HL-60/S4 treated with phorbol 12-myristate 13-acetate at 8.2 ng/mL for 4 days and 3 days (cell line): ENCODE measurements around the gene CCDC18.
"Not testable (repeated sequence)": the region's sequence is repeated elsewhere in the genome, so short reads cannot be mapped to it uniquely, and the experiment has no call there.

ENCODE experiments used
- in situ Hi-C: fragments of 300-500 bp; cut with MboI; formaldehyde crosslinking; loops from 2 replicates; pipeline ENCODE4 v1.15.0; 2022; ENCODE audit warnings: low sequenced_read_pairs

CCDC18 gene, protein sequence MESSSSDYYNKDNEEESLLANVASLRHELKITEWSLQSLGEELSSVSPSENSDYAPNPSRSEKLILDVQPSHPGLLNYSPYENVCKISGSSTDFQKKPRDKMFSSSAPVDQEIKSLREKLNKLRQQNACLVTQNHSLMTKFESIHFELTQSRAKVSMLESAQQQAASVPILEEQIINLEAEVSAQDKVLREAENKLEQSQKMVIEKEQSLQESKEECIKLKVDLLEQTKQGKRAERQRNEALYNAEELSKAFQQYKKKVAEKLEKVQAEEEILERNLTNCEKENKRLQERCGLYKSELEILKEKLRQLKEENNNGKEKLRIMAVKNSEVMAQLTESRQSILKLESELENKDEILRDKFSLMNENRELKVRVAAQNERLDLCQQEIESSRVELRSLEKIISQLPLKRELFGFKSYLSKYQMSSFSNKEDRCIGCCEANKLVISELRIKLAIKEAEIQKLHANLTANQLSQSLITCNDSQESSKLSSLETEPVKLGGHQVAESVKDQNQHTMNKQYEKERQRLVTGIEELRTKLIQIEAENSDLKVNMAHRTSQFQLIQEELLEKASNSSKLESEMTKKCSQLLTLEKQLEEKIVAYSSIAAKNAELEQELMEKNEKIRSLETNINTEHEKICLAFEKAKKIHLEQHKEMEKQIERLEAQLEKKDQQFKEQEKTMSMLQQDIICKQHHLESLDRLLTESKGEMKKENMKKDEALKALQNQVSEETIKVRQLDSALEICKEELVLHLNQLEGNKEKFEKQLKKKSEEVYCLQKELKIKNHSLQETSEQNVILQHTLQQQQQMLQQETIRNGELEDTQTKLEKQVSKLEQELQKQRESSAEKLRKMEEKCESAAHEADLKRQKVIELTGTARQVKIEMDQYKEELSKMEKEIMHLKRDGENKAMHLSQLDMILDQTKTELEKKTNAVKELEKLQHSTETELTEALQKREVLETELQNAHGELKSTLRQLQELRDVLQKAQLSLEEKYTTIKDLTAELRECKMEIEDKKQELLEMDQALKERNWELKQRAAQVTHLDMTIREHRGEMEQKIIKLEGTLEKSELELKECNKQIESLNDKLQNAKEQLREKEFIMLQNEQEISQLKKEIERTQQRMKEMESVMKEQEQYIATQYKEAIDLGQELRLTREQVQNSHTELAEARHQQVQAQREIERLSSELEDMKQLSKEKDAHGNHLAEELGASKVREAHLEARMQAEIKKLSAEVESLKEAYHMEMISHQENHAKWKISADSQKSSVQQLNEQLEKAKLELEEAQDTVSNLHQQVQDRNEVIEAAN (N-terminal part only)

DNA sequence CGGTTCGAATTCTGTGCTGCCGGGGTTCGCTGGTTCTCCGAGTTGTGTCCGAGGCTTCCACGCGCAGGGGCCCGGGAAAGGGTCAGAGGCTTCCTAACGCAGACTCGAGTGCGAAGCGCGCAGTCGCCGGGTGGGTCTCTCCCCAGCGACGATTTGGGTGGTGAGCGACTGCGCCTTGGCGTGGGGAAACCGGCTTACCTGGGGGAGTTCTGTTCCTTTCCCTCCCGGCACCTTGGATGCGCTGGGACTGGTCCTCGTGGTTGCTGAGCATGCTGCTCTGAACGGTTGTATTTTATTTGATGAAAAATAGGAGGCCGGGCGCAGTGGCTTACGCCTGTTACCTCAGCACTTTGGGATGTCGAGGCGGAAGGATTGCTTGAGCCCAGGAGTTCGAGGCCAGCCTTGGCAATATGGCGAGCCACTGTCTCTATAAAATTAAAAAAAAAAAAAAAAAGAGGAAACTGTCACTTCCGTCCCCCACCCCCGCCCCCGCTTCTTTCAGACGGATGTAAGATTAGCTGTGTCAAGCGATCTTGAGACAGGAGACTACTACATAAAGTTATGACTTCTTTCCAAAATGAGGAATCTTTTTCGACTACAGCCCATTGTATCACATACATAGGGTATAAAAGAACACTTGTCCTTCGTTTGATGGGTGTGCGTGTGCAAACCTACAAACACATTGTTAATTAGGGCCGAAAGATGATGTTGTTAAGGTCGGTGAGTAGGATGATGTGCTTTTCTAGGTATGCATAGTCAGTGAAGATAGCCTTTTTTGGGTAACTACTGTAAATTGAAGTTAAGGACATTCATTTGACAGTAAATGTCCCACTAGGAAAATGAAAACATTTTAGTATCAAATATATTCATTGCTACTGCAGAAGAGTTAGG lies at the start of gene CCDC18:
TSS of gene CCDC18 (plus strand) at position 2 of the 891 bp plus-strand sequence. CDS start 2,638 bp downstream, outside the sequence.
- in situ Hi-C loops = no loop called here

DNA sequence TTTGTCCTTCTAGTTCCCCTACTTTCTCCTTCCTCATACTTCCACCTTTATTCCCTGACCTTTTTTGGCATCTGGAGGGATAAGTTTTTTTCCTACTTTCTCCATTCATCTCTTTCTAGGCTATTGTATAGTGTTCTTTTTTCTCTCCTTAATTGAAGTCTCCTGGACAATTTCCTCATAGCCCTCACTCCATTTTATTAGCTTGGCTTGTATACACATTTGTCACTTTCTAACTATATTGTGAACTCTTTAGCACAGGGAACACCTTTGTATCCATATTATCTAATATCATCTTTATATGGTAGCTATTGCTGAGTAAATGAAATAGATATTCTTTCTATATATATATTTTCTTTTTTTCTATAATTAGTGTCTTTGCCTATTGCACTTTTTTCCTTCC lies 47.9 kb upstream of the CCDC18 start:
- in situ Hi-C loops = no loop called here

DNA sequence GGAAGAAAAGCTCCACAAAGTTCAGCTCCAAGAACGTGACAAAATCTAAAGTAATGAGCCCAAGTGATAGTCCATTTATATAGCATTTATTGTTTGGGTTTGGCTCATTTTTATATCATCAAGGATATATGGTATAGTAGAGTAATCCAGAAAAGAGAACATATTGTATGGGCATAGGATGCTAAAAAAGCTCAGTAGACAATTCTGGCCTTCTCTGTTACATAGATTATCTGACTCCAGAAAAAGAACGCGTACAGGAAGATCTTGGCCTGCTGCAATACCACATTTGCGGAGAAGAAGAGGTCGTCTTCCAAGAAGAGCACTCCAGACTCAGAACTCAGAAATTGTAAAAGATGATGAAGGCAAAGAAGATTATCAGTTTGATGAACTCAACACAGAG lies 44.1 kb upstream of the CCDC18 start:
- in situ Hi-C loops = no loop called here

DNA sequence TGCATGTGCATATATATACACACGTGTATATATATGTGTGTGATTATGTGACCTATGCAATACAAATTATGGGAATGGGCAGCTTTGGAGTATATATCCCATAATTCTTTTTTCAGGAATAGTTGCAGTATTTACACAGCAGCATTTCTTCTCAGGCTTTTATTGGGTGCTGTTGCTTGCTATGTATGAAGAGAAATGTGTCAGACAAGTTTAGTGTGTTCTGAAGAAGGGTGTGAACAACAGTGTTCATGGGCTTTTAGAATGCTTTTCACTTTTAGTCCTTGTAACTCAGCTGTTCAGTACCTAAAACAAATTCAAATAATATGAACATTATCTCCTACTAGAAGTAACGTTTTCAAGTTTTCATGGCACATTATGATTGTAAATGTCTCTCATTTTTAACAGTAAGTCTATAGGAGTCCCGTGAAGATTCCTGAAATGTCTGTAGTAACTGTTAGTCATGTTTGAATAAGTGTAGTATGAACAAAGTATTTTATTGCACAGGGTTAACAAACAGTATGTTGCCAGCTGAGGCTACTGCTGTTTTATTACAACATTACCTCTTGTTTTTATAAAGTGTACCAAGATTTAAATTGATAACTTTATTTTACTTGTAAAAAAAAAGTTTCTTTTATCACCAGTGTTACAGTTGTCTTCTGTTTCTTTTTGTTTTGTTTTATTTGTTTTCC lies 42.8 kb upstream of the CCDC18 start:
- in situ Hi-C loops = no loop called here

DNA sequence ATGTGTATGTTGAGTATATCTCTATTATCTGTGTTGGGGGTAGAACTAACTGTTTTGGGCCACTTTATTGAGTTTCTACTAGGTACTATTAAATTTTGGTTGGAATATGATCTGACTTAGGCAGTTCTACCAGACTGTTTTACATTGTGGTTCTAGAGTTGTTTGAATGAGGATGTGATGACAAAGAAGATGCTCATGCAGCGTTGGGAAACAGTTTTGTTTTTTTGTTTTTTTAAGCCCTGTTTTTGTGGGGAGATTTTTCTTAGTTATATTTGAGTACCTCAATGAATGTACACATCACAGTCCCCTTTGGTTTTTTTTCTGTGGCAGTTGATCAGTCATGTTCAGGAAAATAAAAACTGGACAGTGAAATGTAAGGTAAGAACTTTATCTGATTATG lies 40.4 kb upstream of the CCDC18 start:
- in situ Hi-C loops = no loop called here

DNA sequence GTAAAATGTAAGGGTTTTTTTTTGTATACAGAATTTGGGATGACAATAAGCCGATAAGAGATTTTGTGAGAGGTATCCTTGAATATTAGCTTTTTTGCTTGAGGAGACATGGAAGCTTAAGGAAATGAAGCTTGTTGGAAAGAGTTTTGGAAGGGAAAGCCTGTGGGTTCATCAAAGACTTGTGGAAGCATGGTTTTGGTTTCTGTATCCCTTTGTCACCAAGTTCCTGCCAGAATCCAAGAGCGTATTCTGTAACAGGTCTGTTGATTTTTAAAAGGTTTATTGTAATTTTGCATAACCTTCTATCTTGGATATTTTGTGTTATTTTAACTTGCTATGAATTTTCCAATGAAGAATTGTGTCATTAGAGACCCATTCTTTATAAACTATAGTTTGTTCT lies 38.4 kb upstream of the CCDC18 start:
- in situ Hi-C loops = no loop called here

DNA sequence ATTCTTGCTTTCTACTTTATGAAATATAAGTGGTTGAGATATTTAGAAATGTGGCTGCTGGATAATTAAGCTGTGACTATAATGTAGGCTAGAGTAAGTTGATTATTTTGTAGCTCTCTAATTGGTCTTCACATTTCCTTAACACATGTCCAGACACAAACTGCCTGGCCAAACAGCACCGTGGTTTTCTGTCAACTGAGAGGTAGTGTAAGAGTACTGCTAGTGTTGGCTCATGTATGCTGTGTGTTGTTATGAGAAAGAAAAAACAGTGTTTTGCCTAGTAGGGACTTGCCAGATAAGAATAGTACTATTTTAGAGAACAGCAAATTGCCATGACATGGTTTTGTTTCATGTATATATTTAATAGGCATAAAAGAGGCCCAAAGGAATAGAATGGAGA lies 37.4 kb upstream of the CCDC18 start:
- in situ Hi-C loops = no loop called here

DNA sequence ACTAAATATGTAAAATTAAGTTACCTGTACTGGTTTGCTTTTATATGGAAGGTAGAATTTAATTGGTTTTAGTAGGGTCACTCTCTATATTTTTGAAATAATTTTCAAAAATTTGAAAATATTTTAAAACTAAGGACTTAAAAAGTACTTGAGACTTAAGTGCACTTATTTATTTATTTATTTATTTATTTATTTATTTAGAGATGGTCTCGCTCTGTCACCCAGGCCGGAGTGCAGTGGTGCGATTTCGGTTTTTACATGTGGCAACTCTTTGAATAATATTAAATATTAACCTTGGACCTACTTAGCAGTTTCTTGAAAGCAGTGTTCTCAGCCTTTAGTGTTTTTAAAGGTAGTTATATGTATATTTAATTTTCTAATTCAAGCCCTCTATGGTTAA lies 36.8 kb upstream of the CCDC18 start:
- in situ Hi-C loops = no loop called here

DNA sequence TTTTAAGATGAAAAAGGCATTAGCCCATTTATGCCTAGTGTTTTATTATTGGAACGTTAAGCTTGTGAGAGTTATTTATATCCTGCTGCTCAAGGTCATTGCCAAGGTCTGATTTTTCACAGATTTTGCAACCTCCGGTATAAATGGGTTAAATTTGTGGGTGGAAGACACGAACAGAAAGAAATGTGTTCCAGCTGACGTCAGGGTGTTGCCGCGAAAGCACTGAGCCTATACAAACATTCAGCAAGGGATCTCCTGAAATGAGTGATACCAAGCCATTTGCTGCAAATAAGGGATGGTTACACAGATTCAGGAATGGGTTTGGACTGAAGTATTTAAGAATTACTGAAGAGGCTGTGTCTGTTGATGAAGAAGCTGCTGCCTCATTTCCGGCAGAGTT lies 32.5 kb upstream of the CCDC18 start:
- in situ Hi-C loops = no loop called here

DNA sequence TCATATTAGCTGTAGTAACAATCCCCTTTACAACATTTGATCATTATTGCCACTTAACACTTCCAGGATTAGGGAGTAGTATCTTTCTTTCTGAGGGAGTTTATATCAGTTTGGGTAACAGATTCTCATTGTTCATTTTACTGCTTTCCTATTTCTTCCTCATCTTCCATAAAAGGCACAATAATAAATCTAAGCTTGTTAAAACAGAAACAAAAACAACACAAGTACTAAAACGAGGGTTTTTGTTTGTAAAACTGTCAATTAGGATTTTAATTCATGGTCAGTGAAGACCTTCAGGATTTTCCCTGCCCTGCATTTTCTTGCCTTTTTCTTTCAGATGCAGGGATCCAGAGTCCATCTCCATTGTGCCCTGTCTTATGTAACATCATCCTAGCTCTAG lies 29.8 kb upstream of the CCDC18 start:
- in situ Hi-C loops = no loop called here

DNA sequence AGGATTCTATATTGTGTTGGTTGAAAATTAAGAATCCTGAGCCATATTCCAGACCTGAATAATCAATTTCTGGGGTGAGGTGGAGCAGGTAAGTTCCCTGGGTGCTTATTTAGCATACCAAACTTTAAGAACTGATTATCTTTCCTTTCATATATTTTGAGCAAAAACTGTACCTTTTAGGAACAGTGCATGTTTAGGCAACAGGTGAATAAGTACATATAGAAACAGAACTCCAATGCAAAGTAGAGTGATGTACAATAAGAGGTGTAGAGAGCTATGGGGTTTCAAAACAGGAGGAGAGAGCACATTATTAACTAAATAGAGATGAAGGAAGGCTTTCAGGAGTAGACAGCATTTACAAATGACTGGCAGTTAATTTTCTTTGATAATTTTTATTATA lies 29.1 kb upstream of the CCDC18 start:
- in situ Hi-C loops = no loop called here

DNA sequence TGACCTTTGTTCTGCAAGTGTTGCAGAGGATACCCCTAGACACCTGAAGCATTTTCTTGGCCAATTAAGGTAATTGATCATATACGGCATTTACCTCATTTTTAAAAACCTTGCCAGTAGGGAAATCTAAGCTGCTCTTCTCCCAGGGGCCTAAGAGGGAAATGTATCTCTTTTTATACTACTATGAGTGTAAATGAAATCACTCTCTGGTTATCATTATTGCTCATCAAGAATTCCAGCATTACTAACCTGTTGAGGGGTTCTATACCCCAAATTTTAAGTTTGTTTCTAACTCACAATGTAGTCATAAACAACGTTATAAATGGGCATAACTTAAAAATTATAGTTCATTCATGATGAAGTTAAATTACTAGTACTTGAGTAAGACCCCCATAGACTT lies 27.7 kb upstream of the CCDC18 start:
- in situ Hi-C loops = no loop called here

DNA sequence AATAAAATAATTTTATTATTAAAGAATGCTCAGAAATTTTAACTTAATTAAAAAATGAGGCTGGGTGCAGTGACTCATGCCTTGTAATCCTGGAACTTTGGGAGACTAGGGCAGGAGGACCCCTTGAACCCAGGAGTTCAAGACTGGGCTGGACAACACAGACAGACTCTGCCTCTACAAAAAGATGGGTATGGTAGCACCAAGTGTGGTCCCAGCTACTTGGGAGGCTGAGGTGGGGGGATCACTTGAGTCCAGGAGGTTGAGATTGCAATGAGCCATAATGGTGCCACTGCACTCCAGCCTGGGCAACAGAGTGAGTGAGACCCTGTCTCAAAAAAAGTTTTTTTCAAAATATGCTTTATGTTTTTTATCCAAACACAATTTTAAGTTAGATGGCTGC lies 25.6 kb upstream of the CCDC18 start:
- in situ Hi-C loops = no loop called here

DNA sequence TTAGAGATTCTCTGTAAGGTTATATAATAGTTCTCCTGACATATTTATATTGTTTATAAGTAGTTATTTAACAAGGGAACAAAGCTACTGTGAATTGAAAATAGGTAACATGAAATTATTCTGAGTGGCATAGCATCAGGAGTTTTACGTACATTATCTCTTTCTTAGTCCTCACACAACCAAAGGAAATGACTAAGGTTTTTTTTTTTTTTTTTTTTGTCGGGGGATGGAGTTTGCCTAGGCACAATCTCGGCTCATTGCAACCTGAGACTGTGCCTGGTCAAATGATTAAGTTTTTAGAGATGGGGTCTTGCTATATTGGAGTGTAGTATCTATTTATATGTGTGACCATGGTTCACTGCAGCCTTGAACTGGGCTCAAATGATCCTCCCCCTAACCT lies 25.2 kb upstream of the CCDC18 start:
- in situ Hi-C loops = no loop called here

DNA sequence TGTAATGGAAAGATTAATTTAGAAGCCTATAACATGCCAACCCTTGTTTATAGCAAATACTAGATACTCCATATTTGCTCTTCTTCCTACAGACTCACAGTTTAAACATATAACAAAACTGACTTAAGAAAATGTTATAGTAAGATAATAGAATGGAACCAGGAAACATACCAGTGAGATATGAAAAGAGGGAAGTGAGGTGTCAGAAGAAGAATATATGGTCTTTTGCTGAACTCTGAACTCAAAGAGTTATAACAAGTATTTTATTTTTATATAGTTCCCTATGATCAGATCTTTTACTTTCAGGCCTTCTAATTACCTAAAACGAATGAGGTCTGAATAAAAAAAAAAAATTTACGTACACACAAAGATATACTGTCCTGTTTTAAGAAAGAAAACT lies 21.2 kb upstream of the CCDC18 start:
- in situ Hi-C loops = no loop called here

DNA sequence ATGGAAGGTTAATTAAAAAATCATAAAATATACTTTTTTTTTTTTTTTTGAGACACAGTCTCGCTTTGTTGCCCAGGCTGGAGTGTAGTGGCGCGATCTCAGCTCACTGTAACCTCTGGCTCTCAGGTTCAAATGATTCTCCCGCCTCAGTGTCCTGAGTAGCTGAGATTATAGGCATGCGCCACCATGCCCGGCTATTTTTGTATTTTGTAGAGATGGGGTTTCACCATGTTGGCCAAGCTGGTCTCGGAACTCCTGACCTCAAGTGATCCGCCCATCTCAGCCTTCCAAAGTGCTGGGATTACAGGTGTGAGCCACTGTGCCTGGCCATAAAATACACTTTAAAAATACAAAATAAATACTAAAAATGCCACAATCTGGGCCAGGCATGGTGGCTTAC lies 17.2 kb upstream of the CCDC18 start:
- in situ Hi-C loops = not testable (repeated sequence)

DNA sequence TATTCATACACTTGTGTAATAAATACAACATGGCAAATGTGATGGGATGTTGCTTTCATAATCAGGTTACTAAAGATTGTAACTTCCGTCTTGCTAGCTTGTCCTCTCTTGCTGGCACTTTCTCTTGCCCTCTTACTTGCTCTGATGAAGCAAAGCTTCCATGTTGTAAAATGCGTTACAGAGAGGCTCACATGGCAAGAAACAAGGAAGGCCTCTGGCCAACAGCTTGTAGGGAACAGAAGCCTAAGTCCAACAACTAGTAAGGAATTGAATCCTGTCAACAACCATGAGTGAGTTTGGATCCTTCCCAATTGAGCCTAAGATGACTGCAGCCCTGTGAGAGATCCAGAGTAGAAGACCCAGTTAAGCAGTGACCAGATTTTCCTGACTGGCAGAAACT lies 15.7 kb upstream of the CCDC18 start:
- in situ Hi-C loops = no loop called here

DNA sequence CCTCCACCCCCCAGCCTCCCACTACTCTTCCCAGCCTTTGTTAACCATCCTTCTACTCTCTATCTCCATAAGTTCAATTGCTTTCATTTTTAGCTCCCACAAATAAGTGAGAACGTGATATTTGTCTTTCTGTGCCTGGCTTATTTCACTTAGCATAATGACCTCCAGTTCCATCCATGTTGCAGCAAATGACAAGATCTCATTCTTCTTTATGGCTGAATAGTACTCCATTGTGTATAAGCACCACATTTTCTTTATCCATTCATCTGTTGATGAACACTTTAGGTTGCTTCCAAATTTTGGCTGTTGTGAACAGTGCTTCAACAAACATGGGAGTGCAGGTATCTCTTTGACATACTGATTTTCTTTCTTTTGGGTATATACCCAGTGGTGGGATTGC lies 14.6 kb upstream of the CCDC18 start:
- in situ Hi-C loops = not testable (repeated sequence)

DNA sequence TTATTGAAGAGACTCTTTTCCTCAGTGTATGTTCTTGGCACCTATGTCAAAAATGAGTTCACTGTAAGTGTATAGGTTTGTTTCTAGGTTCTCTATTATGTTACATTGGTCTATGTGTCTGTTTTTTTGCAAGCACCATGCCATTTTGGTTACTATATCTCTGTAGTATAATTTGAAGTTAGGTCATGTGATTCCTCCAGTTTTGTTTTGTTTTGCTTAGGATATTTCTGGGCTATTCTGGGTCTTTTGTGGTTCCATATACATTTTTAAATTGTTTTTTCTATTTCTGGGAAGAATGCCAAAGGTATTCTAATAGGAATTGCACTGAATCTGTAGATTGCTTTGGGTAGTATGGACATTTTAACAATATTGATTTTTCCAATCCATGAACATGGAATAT lies 13.5 kb upstream of the CCDC18 start:
- in situ Hi-C loops = no loop called here
